ENCODE measurements around the gene IQGAP1.
"Not testable (repeated sequence)": the region's sequence is repeated elsewhere in the genome, so short reads cannot be mapped to it uniquely, and the experiment has no call there.

IQGAP1 gene

GRCh38 chr15:90500171-90500570 lies 112.1 kb downstream of the IQGAP1 start:
- no peak for DNase-seq (ENCODE audit: extremely low read depth, insufficient read length)
- no peaks in the 10 kb centered on the region for H3K27me3 ChIP-seq (replicated peaks; ENCODE audit: control insufficient read depth, insufficient read depth, low read length)
- no peak for TF ChIP-seq CTCF (IDR thresholded peaks at IDR 0.05; ENCODE audit: insufficient read depth, low read length, poor library complexity, severe bottlenecking)

GRCh38 chr15:90501898-90502297 lies 113.9 kb downstream of the IQGAP1 start:
- Histone ChIP-seq H3K27me3 (replicated peaks; ENCODE audit: control insufficient read depth, insufficient read depth, low read length) (no peaks in the 10 kb centered on the region), H3K4me3 (replicated peaks; ENCODE audit: low read depth, low read length) (no peak overlapping the region), H3K36me3 (ENCODE audit: control insufficient read depth, insufficient read depth, low read length) (peaks cover 11% of the 10 kb centered on the region)
- no peak for TF ChIP-seq CTCF (IDR thresholded peaks at IDR 0.05; ENCODE audit: insufficient read depth, low read length, poor library complexity, severe bottlenecking)
- DNase-seq (ENCODE audit: extremely low read depth, insufficient read length) = no peak

More at GRCh38 chr15:90500171-90500570, 112.1 kb downstream of the IQGAP1 start:
- no peak overlapping the region for H3K4me3 ChIP-seq (replicated peaks; ENCODE audit: low read depth, low read length)
- peaks cover 12% of the 10 kb centered on the region for H3K36me3 ChIP-seq (ENCODE audit: control insufficient read depth, insufficient read depth, low read length)

- not testable (repeated sequence) for H3K36me3 ChIP-seq (ENCODE audit: control insufficient read depth, insufficient read depth, low read length); H3K4me3 ChIP-seq (replicated peaks; ENCODE audit: low read depth, low read length); H3K27me3 ChIP-seq (replicated peaks; ENCODE audit: control insufficient read depth, insufficient read depth, low read length); DNase-seq (ENCODE audit: extremely low read depth, insufficient read length)
Measured at GRCh38 chr15:90510781-90511180, 122.7 kb downstream of the IQGAP1 start.

GRCh38 chr15:90511211-90511618 lies 123.2 kb downstream of the IQGAP1 start:
- H3K27me3 ChIP-seq (replicated peaks; ENCODE audit: control insufficient read depth, insufficient read depth, low read length); H3K4me3 ChIP-seq (replicated peaks; ENCODE audit: low read depth, low read length); DNase-seq (ENCODE audit: extremely low read depth, insufficient read length); H3K36me3 ChIP-seq (ENCODE audit: control insufficient read depth, insufficient read depth, low read length): not testable (repeated sequence)

- TF ChIP-seq CTCF (IDR thresholded peaks at IDR 0.05; ENCODE audit: insufficient read depth, low read length, poor library complexity, severe bottlenecking) = no peak
- Histone ChIP-seq H3K36me3 (ENCODE audit: control insufficient read depth, insufficient read depth, low read length) (no peaks in the 10 kb centered on the region), H3K4me3 (replicated peaks; ENCODE audit: low read depth, low read length) (no peak overlapping the region), H3K27me3 (replicated peaks; ENCODE audit: control insufficient read depth, insufficient read depth, low read length) (no peaks in the 10 kb centered on the region)
- no peak for DNase-seq (ENCODE audit: extremely low read depth, insufficient read length)
Measured at GRCh38 chr15:90512276-90512675, 124.2 kb downstream of the IQGAP1 start.

- Histone ChIP-seq H3K36me3 (ENCODE audit: control insufficient read depth, insufficient read depth, low read length) (no peaks in the 10 kb centered on the region), H3K27me3 (replicated peaks; ENCODE audit: control insufficient read depth, insufficient read depth, low read length) (no peaks in the 10 kb centered on the region), H3K4me3 (replicated peaks; ENCODE audit: low read depth, low read length) (no peak overlapping the region)
- no peak for TF ChIP-seq CTCF (IDR thresholded peaks at IDR 0.05; ENCODE audit: insufficient read depth, low read length, poor library complexity, severe bottlenecking)
- DNase-seq (ENCODE audit: extremely low read depth, insufficient read length) = no peak
Measured at GRCh38 chr15:90512981-90513380, 124.9 kb downstream of the IQGAP1 start.

- H3K36me3 ChIP-seq (ENCODE audit: control insufficient read depth, insufficient read depth, low read length) = no peaks in the 10 kb centered on the region
- H3K4me3 ChIP-seq (replicated peaks; ENCODE audit: low read depth, low read length) = no peak overlapping the region
- no peaks in the 10 kb centered on the region for H3K27me3 ChIP-seq (replicated peaks; ENCODE audit: control insufficient read depth, insufficient read depth, low read length)
- no peak for DNase-seq (ENCODE audit: extremely low read depth, insufficient read length)
- TF ChIP-seq CTCF (IDR thresholded peaks at IDR 0.05; ENCODE audit: insufficient read depth, low read length, poor library complexity, severe bottlenecking) = no peak
Measured at GRCh38 chr15:90513448-90513847, 125.4 kb downstream of the IQGAP1 start.

GRCh38 chr15:90513893-90514292 lies 125.9 kb downstream of the IQGAP1 start:
- DNase-seq (ENCODE audit: extremely low read depth, insufficient read length); H3K4me3 ChIP-seq (replicated peaks; ENCODE audit: low read depth, low read length); H3K27me3 ChIP-seq (replicated peaks; ENCODE audit: control insufficient read depth, insufficient read depth, low read length); H3K36me3 ChIP-seq (ENCODE audit: control insufficient read depth, insufficient read depth, low read length): not testable (repeated sequence)
